WTC11 (cell line): ENCODE measurements around the gene SKI. TPM values are rescaled to one million over a fixed set of nuclear protein-coding genes. Genes with fewer than 3 reads are reported as not detected.
A peak's percentile ranks its signal among the peaks of the same experiment; 100 is the strongest.

Experiments
- ATAC-seq: fragments of 200-7000 bp; cut with Tn5 transposase; 2 replicates; pipeline ENCODE4 v1.10.0; 2021; ENCODE audit warnings: mild to moderate bottlenecking, moderate library complexity
- CTCF ChIA-PET: fragments of 300-600 bp; sonication (Branson Sonifier 250); formaldehyde crosslinking; loops from one replicate; lab custom pipeline; 2021; ENCODE audit warnings: antibody characterized with exemption; lab: Charles Lee
- POLR2A ChIA-PET: fragments of 350-600 bp; sonication (Branson Sonifier 250); formaldehyde crosslinking; loops from one replicate; lab custom pipeline; 2021; ENCODE audit warnings: antibody characterized with exemption; lab: Charles Lee
- DNase-seq: peaks from one replicate; pipeline ENCODE4 v3.0.0; 2021; ENCODE audit warnings: low spot score
- H3K27ac Mint-ChIP-seq: 2 replicates; pipeline ENCODE4 v1.8.0; 2021; ENCODE audit warnings: mixed read lengths
- H3K27me3 Mint-ChIP-seq: 2 replicates; pipeline ENCODE4 v1.8.0; 2021; ENCODE audit warnings: low read depth, mild to moderate bottlenecking, moderate library complexity, mixed read lengths
- H3K36me3 Mint-ChIP-seq: 2 replicates; pipeline ENCODE4 v1.8.0; 2021; ENCODE audit warnings: mixed read lengths
- H3K4me1 Mint-ChIP-seq: 2 replicates; pipeline ENCODE4 v1.8.0; 2022; ENCODE audit warnings: mixed read lengths
- H3K4me3 Mint-ChIP-seq: 2 replicates; pipeline ENCODE4 v1.8.0; 2021; ENCODE audit warnings: mild to moderate bottlenecking, moderate library complexity, mixed read lengths
- H3K9me3 Mint-ChIP-seq: 2 replicates; pipeline ENCODE4 v1.8.0; 2021; ENCODE audit warnings: mixed read lengths
- ETV6 ChIP-seq: sonication (generic); formaldehyde crosslinking; IDR thresholded peaks from 2 replicates; pipeline ENCODE4 v1.8.1; 2022; ENCODE audit warnings: mild to moderate bottlenecking, missing genetic modification reagents
- GRHL2 ChIP-seq: fragments of 250-450 bp; sonication (Bioruptor Pico); IDR thresholded peaks from 2 replicates; pipeline ENCODE4 v1.8.0; 2022; ENCODE audit warnings: mild to moderate bottlenecking, moderate library complexity; ENCODE audit not compliant: insufficient replicate concordance, severe bottlenecking
- GTF2I ChIP-seq: fragments of 250-450 bp; sonication (Bioruptor Pico); conservative IDR thresholded peaks from 2 replicates; pipeline ENCODE4 v1.4.0; 2021; ENCODE audit warnings: mild to moderate bottlenecking
- HMGA2 ChIP-seq: fragments of 250-450 bp; sonication (Bioruptor Pico); IDR thresholded peaks from 2 replicates; pipeline ENCODE4 v1.4.0; 2021; ENCODE audit warnings: mild to moderate bottlenecking, moderate library complexity
- MXD4 ChIP-seq: fragments of 250-450 bp; sonication (Bioruptor Pico); IDR thresholded peaks from 2 replicates; pipeline ENCODE4 v1.8.0; 2021; ENCODE audit warnings: mild to moderate bottlenecking, moderate library complexity, borderline replicate concordance
- NFE2L1 ChIP-seq: sonication (generic); formaldehyde crosslinking; IDR thresholded peaks from 2 replicates; pipeline ENCODE4 v1.8.1; 2023; ENCODE audit warnings: missing genetic modification reagents
- NR3C1 ChIP-seq: sonication (generic); formaldehyde crosslinking; conservative IDR thresholded peaks from 2 replicates; pipeline ENCODE4 v1.8.1; 2023; ENCODE audit warnings: low read depth, mild to moderate bottlenecking, missing genetic modification reagents
- PRRX2 ChIP-seq: fragments of 250-450 bp; sonication (Bioruptor Pico); IDR thresholded peaks from 2 replicates; pipeline ENCODE4 v1.8.0; 2021; ENCODE audit warnings: mild to moderate bottlenecking
- TCF7 ChIP-seq: sonication (generic); formaldehyde crosslinking; IDR thresholded peaks from 2 replicates; pipeline ENCODE4 v1.8.0; 2022; ENCODE audit warnings: mild to moderate bottlenecking, low read depth, missing genetic modification reagents, moderate library complexity
- TEAD1 ChIP-seq: sonication (generic); formaldehyde crosslinking; IDR thresholded peaks from 2 replicates; pipeline ENCODE4 v1.8.0; 2022; ENCODE audit warnings: mild to moderate bottlenecking, missing genetic modification reagents
- TEAD4 ChIP-seq: sonication (generic); formaldehyde crosslinking; IDR thresholded peaks from 2 replicates; pipeline ENCODE4 v1.8.0; 2022; ENCODE audit warnings: mild to moderate bottlenecking, missing genetic modification reagents
- USF1 ChIP-seq: sonication (generic); formaldehyde crosslinking; IDR thresholded peaks from 2 replicates; pipeline ENCODE4 v1.8.0; 2022; ENCODE audit warnings: mild to moderate bottlenecking, missing genetic modification reagents
- ZBTB43 ChIP-seq: sonication (generic); formaldehyde crosslinking; IDR thresholded peaks from 2 replicates; pipeline ENCODE4 v1.8.1; 2023; ENCODE audit warnings: mild to moderate bottlenecking, missing genetic modification reagents
- ZMAT4 ChIP-seq: fragments of 250-450 bp; sonication (Bioruptor Pico); IDR thresholded peaks from 2 replicates; pipeline ENCODE4 v1.9.0; 2021; ENCODE audit warnings: mild to moderate bottlenecking
- ZNF219 ChIP-seq: sonication (generic); formaldehyde crosslinking; IDR thresholded peaks from 2 replicates; pipeline ENCODE4 v1.8.0; 2023; ENCODE audit warnings: missing genetic modification reagents, mild to moderate bottlenecking, borderline replicate concordance
- ZNF281 ChIP-seq: sonication (generic); formaldehyde crosslinking; IDR thresholded peaks from 2 replicates; pipeline ENCODE4 v1.8.0; 2023; ENCODE audit warnings: mild to moderate bottlenecking, missing genetic modification reagents
- ZNF317 ChIP-seq: sonication (generic); formaldehyde crosslinking; IDR thresholded peaks from 2 replicates; pipeline ENCODE4 v1.8.1; 2023; ENCODE audit warnings: low read depth, mild to moderate bottlenecking, moderate library complexity, missing genetic modification reagents, borderline replicate concordance
- ZNF416 ChIP-seq: fragments of 250-450 bp; sonication (Bioruptor Pico); IDR thresholded peaks from 2 replicates; pipeline ENCODE4 v1.9.0; 2021; ENCODE audit warnings: mild to moderate bottlenecking, inconsistent platforms
- ZNF532 ChIP-seq: fragments of 250-450 bp; sonication (Bioruptor Pico); IDR thresholded peaks from 2 replicates; pipeline ENCODE4 v1.9.0; 2021; ENCODE audit warnings: mild to moderate bottlenecking, borderline replicate concordance
- total RNA-seq: library from RNA; stranded (reverse); gene quantifications from 3 replicates; pipeline ENCODE4 v1.2.3, GENCODE V29; 2021
- TF ChIP-seq, protein P1 (sequence below): sonication (generic); formaldehyde crosslinking; IDR thresholded peaks from 2 replicates; pipeline ENCODE4 v1.8.1; 2022; ENCODE audit warnings: missing genetic modification reagents, borderline replicate concordance

Gene SKI
- total RNA-seq, 1 experiment from 2014 or later = 88.6 TPM

- no peak overlapping the region for H3K27ac Mint-ChIP-seq
- H3K4me1 Mint-ChIP-seq = peaks cover 1% of the 10 kb centered on the region
- ChIA-PET POLR2A (interaction anchor here (0.6 to 1.4 kb wide), 2 partner anchors 60 to 127 kb away, joined by 3 read pairs; no protein-coding TSS in a partner anchor), CTCF (interaction anchor here (0.6 to 2.0 kb wide), 4 partner anchors 25 to 127 kb away, joined by 3 to 15 read pairs (median 3); partner anchors contain the start of gene FAAP20)
- ATAC-seq (peak; percentile 63), DNase-seq (peak; percentile 58)
- no peak overlapping the region for H3K4me3 Mint-ChIP-seq
- H3K9me3 Mint-ChIP-seq = no peaks in the 10 kb centered on the region
- H3K36me3 Mint-ChIP-seq = no peaks in the 10 kb centered on the region
- TF ChIP-seq ZNF416 (CRISPR knock-in tag) (no peak), TCF7 (CRISPR knock-in tag) (no peak), TEAD1 (CRISPR knock-in tag) (no peak), NFE2L1 (CRISPR knock-in tag) (no peak), HMGA2 (CRISPR knock-in tag) (no peak), ZNF317 (CRISPR knock-in tag) (no peak), ZNF219 (CRISPR knock-in tag) (no peak), ZBTB43 (CRISPR knock-in tag) (no peak), ETV6 (no peak), TEAD4 (CRISPR knock-in tag) (no peak), NR3C1 (CRISPR knock-in tag) (no peak)
- TF ChIP-seq, protein P1, sequence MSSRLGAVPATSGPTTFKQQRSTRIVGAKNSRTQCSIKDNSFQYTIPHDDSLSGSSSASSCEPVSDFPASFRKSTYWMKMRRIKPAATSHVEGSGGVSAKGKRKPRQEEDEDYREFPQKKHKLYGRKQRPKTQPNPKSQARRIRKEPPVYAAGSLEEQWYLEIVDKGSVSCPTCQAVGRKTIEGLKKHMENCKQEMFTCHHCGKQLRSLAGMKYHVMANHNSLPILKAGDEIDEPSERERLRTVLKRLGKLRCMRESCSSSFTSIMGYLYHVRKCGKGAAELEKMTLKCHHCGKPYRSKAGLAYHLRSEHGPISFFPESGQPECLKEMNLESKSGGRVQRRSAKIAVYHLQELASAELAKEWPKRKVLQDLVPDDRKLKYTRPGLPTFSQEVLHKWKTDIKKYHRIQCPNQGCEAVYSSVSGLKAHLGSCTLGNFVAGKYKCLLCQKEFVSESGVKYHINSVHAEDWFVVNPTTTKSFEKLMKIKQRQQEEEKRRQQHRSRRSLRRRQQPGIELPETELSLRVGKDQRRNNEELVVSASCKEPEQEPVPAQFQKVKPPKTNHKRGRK = no peak
- H3K27me3 Mint-ChIP-seq = peaks cover 3% of the 10 kb centered on the region; the same call in 1 of the 2 replicates
Measured at GRCh38 chr1:2322065-2322571, 94.0 kb downstream of the SKI start.

DNA sequence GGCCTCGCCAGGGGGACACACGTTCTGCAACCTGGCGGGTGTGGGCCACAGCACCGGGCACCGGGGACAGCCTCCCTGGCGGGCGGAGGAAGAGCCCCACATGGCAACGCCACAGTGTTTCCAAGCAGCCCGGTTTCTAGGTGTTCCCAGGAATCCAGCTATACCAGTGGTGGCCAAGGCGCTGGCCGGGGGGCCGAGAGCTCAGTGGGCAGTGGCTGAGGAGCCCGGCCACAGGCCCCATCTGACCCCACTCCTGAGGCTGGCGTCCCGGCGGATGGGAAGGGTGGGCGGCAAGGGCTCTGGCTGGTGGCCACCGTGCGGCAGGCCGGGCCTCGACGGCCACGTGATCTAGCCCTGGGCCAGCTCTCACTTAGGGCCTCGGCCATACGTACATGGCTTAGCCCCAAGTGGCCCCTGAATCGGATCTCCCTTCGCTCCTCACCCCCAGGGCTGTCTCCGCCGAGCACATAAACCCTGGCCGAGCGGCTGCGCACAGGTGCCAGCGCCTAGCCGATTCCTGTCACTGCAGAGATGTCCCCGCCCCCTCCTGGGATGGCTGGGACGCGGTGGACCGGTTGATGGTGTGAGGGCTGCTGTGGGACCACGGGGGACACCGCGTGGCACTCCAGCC, 94.6 kb downstream of the SKI start:
- ChIA-PET POLR2A (interaction anchor here (0.6 to 1.4 kb wide), 3 partner anchors 16 to 128 kb away, joined by 3 read pairs; no protein-coding TSS in a partner anchor), CTCF (interaction anchor here (0.7 to 2.0 kb wide), 4 partner anchors 8 to 128 kb away, joined by 3 to 15 read pairs (median 4); partner anchors contain the start of gene FAAP20)
- no peaks in the 10 kb centered on the region for H3K36me3 Mint-ChIP-seq
- no peak overlapping the region for H3K4me3 Mint-ChIP-seq
- H3K9me3 Mint-ChIP-seq = no peaks in the 10 kb centered on the region
- H3K27me3 Mint-ChIP-seq = peaks cover 3% of the 10 kb centered on the region; the same call in 1 of the 2 replicates
- no peak for ATAC-seq
- no peak overlapping the region; the same call in 1 of the 2 replicates for H3K27ac Mint-ChIP-seq
- DNase-seq = no peak
- H3K4me1 Mint-ChIP-seq = no peaks in the 10 kb centered on the region
- TF ChIP-seq GRHL2 (CRISPR knock-in tag) = no peak
- no peak for TF ChIP-seq ZMAT4 (CRISPR knock-in tag)
- no peak for TF ChIP-seq TEAD1 (CRISPR knock-in tag)
- TF ChIP-seq MXD4 (CRISPR knock-in tag) = no peak
- no peak for TF ChIP-seq ZNF532
- TF ChIP-seq GTF2I (CRISPR knock-in tag) = no peak
- no peak for TF ChIP-seq ZNF317 (CRISPR knock-in tag)
- no peak for TF ChIP-seq PRRX2 (CRISPR knock-in tag)
- no peak for TF ChIP-seq ZNF281
- TF ChIP-seq USF1 = no peak
